Measurements from ENCODE around the gene LTBP1. TPM values are rescaled to one million over a fixed set of nuclear protein-coding genes. Genes with fewer than 3 reads are reported as not detected.

Gene LTBP1
- total RNA-seq, 1 experiment from 2014 or later = 28.5 TPM

GRCh38 chr2:33230195-33230594, 283.4 kb downstream of the LTBP1 start:
- Histone ChIP-seq H4K8ac (replicated peaks; ENCODE audit: insufficient read length, low read depth, low read length) (no peak overlapping the region), H3K56ac (ENCODE audit: insufficient read length, low read depth, low read length) (no peak overlapping the region), H3K4ac (ENCODE audit: low read depth, low read length) (no peak overlapping the region), H2BK120ac (ENCODE audit: low read depth, low read length, poor library complexity, severe bottlenecking) (no peak overlapping the region), H3K14ac (ENCODE audit: insufficient read depth, low read length) (no peak overlapping the region), H3K9ac (ENCODE audit: extremely low read depth, insufficient read length, low read length) (no peak overlapping the region), H3K79me2 (ENCODE audit: insufficient read depth, low read length) (no peaks in the 10 kb centered on the region), H3K23ac (ENCODE audit: insufficient read length, low read depth, low read length) (no peak overlapping the region), H3T11ph (ENCODE audit: low read length) (no peak overlapping the region), H4K20me1 (ENCODE audit: control insufficient read depth, insufficient read depth, insufficient read length) (no peaks in the 10 kb centered on the region), H2AFZ (ENCODE audit: low read length) (no peak overlapping the region), H3K79me1 (ENCODE audit: insufficient read depth, low read depth, low read length, poor library complexity, severe bottlenecking) (no peaks in the 10 kb centered on the region), H3K23me2 (ENCODE audit: insufficient read length, low read depth, low read length, poor library complexity, severe bottlenecking) (no peaks in the 10 kb centered on the region), H2BK20ac (ENCODE audit: low read depth, low read length, poor library complexity, severe bottlenecking) (no peak overlapping the region), H3K4me1 (ENCODE audit: insufficient read depth, low read length) (no peaks in the 10 kb centered on the region), H2BK12ac (ENCODE audit: insufficient read length, low read depth, low read length) (no peak overlapping the region), H3K27me3 (ENCODE audit: insufficient read depth, low read length) (no peaks in the 10 kb centered on the region), H3K27ac (ENCODE audit: insufficient read length, low read depth, low read length) (no peak overlapping the region), H2BK5ac (ENCODE audit: insufficient read length, low read length) (no peak overlapping the region), H4K91ac (ENCODE audit: insufficient read length, low read depth, low read length) (no peak overlapping the region), H4K5ac (ENCODE audit: insufficient read length, low read depth, low read length) (no peak overlapping the region), H3K9me3 (ENCODE audit: control insufficient read depth, low read depth, low read length) (no peaks in the 10 kb centered on the region), H3K18ac (ENCODE audit: insufficient read length, low read depth, low read length) (no peak overlapping the region), H2BK15ac (ENCODE audit: low read depth, low read length) (no peak overlapping the region), H3K4me2 (ENCODE audit: insufficient read depth, insufficient read length, low read length) (no peak overlapping the region), H2AK5ac (ENCODE audit: insufficient read length, low read length) (no peak overlapping the region)
- H3K36me3 Mint-ChIP-seq (ENCODE audit: insufficient read depth in 1 of 3, low read depth in 3 of 3) = peaks cover 2 to 8% (median 4%) of the 10 kb centered on the region in 3 experiments; a peak in 5 of 7 replicates
- H3K27me3 Mint-ChIP-seq (ENCODE audit: low read depth) = no peaks in the 10 kb centered on the region
- no peak for DNase-seq
- no peak for TF ChIP-seq CTCF (conservative IDR thresholded peaks at IDR 0.05)
- H3K27ac Mint-ChIP-seq = no peak overlapping the region
- no peak overlapping the region for H3K4me3 Mint-ChIP-seq
- H3K4me1 Mint-ChIP-seq = peaks cover 0 to 4% of the 10 kb centered on the region in 2 experiments; a peak in 1 of 4 replicates
- no peaks in the 10 kb centered on the region; a peak in 1 of 5 replicates for H3K9me3 Mint-ChIP-seq
